Right renal pelvis (tissue), 4 donors: Measurements from ENCODE around the gene TLE7. TPM values are rescaled to one million over a fixed set of nuclear protein-coding genes. Genes with fewer than 3 reads are reported as not detected.

Source experiments
- DNase-seq, 4 donors: peaks; one replicate each; pipeline ENCODE4 v3.0.0-alpha.2; 2013; ENCODE audit warnings: low read depth in 4 of 4, low spot score in 3 of 4, missing footprints in 1 of 4
- polyA plus RNA-seq, 4 donors: library from polyadenylated mRNA; unstranded; fragments of 120-200 nt; gene quantifications; one replicate each; pipeline ENCODE4 v1.2.1, GENCODE V29; 2013; ENCODE audit not compliant: insufficient read length in 4 of 4

Gene TLE7
- polyA plus RNA-seq, 4 donors: 0.04 TPM; not detected in 3

DNA sequence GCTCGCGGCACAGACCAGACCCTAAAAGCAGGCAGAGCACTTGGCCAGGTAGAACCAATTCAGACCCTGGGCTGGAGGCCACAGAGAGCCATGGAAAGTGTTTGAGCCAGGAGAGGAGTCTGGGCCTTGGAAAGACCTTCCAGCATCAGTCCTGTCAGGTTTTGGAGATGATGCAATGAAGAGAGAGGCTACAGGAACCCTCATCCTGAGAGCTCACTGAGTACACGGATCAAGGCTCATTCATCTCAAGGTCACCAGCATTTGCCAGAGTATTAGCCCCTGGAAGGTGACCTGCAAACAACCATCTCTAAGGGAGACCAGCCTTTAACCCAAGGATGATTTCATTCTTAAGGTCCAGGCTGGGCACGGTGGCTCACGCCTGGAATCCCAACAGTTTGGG, 27.8 kb downstream of the TLE7 start:
- no peak for DNase-seq

DNA sequence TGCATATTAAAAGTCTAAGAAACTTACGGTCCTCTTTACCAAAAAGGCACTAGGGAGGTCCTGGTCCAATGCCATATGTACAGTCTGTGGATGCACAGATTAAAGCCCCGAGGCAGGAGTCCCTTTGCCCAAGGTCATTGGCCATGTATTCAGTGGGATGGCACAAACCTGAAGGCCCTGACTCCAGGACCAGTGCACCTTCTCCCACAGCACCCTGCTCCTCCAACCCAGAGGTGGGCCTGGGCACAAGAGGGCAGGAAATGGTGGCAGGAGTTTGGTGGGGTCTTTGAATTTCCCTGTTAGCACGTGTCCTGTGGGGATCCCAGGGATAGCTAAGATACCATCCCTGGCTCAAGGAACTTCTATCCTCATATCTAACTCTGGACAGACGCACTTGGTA, 28.5 kb downstream of the TLE7 start:
- DNase-seq: no peak

DNA sequence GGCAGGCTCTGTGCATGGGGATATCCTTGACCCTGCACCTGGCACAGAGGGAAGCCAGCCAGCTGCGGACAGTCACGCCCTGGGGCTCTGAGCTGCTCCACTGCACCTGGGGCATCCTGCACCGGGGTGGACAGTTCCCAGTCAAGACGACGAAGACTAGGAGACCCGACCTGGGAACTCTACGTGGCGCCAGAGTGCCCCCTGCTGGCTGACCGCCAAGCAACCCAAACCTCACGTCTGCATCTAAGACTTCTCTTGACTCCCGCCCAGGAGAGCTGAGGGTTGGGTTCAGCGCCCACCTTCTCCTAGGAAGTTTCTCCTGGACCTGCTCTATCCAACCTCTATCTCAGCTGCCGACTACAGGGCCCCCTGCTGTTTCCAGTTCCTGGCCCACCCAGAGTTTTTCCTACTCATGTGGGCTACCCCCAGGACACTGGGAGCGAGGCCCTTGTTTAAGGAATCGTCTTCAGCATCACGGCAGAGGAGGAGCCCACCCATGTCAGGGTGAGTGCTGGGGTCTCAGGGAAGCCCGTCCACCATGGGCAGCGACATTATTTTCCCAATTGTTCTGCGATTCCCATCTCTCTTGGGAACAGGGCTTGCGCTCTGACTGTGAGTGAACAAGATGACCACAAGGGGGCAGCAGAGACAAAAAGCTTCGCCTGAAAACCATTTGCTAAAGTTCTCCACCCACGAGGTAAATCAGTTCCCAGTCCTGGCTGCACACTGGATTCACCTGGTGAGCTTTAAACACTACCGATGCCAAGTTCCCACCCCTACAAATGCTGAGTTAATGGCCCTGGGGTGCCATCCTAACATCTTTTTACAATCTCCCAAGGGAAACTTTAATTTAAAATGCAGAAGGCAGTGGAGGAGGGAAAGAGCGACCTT, 29.3 kb downstream of the TLE7 start:
- peak; percentile 64 to 71 (median 64) for DNase-seq

GRCh38 chr16:71410146-71410545, 31.7 kb downstream of the TLE7 start:
- DNase-seq: no peak

GRCh38 chr16:71409011-71409775, 32.7 kb downstream of the TLE7 start:
- no peak for DNase-seq

DNA sequence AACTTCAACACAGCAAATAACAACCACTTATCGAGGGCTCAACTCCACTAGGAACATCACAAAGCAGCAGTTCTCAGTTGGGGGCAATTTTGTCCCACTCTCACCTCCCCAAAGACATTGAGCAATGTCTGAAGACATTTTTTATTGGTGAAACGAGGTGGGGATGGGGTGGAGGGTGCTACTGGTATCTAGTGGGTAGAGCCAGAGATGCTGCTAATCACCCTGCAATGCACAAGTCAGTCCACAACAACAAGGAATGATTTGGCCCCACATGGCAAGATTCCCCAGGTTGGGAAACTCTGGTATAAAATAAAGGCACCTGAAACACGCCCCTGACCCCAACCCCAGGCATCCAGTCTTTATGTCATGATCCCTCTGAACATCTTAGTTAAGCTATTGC, 33.3 kb downstream of the TLE7 start:
- DNase-seq: no peak

- no peak for DNase-seq
Observed at GRCh38 chr16:71407731-71408130, 34.1 kb downstream of the TLE7 start.

DNA sequence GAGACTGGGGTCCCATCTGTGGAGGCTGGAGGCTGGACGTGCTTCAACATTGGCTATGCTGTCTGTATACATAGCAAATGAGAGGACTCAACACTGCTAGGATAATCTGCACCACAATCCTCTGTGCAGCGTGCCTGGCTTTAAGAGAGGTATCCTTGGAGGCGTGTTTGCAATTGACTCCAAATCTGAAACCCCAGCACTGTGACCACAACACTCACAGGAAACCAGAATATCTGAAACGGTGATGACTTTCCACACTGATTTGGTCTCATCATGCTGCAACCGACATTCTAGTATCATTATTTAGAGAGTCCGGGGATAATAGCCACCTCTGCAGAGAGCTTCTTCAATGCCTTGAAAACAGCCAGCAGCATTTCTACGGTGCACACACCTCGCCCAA, 35.1 kb downstream of the TLE7 start:
- no peak for DNase-seq

DNA sequence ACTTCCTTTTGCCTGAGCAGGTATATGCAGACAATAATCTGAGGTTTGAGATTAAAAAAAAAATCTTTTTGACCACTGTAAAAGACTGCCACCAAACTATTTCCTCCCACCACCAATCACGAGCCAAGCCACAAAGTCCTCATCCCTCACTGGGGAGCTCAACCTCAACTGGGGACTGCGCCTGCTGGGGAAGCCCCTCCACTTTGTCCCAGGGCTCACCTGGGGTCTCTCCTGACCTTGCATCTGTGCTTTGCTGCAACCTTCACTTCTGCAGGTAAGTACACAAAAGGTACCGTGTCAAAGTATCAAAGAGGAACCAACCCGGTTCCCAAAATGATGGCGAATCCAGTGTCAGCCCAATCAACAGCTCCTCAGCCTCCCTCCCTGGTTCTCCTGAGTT, 35.5 kb downstream of the TLE7 start:
- DNase-seq: no peak

DNA sequence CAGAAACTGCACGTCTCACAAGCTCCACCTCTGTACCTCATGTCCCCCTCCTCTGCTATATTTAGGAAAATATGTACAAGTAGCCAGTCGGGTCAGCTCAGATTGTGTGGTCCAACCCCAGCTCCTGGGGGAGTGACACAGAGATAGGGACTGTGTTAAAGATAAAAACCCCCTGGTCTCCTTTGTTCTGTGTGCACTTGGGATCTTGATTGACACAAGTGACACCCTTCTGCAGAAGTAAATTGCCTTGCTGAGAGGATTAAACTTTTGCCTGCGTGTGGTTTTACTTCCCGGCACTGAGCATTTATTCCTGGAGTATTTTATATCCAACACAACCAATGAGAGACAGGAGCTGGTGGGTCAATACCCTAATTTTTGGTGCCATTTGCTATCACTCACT, 37.5 kb downstream of the TLE7 start:
- DNase-seq: no peak

- no peak for DNase-seq
Observed at GRCh38 chr16:71402674-71403073, 39.2 kb downstream of the TLE7 start.

DNA sequence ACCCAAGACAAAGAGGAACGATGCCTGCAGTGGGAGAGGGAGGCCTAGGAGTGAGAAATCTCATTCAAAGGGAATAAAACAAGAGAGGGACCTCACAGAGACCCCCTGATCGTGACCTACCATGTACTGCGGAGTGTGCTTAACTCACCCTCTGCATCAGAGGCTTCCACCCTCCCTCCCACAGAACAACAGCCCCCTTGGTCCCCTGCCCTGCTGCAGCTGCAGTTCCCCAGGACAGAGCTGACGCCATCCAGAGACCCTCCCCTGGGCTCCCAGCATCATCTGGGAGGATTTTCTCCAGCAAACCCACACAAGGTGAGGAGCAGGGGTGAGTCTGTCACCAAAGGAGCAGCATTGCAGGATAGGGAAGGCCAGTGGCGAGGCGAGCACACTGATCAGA, 39.8 kb downstream of the TLE7 start:
- no peak for DNase-seq

- DNase-seq: no peak
Observed at GRCh38 chr16:71399801-71400563, 41.9 kb downstream of the TLE7 start.

DNA sequence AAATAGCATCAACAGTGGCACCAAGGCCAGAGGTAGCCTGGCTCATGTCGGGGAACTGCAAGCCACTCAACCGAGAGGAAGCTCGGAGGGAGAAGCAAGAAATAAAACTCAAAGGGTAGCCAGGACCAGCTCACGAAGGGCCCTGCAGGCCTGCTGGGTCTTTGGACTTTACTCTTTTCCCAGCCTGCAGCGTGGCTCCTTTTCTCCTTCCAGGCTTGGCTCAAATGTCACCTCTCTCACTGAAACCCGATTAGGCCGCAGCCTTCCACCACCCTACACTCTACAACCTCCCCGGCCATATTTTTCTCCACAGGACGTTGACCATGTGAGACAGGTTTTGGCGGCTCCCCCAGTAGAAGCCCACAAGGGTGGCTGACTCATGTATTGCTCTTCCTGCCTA, 45.3 kb downstream of the TLE7 start:
- DNase-seq: no peak

DNA sequence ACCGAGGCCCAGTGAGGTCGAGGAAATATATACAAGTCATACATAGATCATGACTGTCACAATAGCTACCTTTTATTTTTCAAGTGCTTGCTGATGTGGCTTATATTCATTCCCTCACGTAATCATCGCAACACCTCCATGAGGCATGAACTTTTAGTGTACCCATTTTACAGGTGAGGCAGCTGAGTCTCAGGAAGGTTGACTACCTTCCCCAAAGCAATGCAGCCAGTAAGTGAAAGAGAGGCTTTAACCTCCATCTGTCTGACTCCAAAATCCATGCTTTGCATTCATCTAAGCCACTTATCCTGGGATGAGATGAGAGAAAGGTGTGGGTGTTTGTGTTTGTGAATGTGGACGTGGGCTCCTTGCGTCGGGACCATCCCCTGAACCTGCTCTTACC, 52.5 kb downstream of the TLE7 start:
- no peak for DNase-seq

DNA sequence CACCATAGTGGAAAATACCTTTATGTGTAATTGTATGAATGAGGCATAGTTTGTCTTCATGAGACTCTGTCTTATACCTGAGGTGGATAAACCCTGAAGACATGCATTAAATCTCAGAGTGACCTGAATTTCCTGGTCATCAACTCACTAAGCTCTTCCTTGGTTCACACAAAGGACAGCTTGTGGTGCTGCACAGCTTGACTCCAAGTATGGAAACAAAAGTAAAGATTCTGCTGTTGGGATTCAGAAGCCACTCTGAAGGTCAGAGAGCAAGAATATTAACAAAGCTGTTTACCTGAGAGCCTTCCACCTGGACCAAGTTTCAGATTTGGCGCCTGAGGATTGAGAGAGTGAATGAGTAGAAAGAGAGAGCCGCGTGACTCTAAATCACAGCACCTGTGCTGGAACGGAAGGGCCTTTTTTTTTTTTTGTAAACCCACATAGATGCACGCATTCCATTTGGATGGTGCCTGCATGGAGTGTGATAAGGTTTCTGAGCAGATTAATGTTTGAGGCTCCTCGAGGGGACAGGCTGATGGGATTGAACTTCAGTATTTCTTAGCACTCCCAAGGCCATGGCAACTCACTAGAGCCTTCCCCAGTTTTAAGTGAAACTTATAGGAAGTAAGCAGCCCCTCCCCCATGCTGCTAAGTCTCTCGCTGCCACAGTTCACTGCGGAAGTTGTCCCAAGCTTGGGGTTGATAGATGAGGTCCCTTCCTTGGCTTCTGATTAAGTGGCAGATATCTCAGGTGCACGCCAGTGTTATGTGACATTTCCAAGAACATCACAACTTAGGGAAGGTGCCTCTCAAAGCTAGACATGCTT, 54.6 kb downstream of the TLE7 start:
- no peak for DNase-seq

DNA sequence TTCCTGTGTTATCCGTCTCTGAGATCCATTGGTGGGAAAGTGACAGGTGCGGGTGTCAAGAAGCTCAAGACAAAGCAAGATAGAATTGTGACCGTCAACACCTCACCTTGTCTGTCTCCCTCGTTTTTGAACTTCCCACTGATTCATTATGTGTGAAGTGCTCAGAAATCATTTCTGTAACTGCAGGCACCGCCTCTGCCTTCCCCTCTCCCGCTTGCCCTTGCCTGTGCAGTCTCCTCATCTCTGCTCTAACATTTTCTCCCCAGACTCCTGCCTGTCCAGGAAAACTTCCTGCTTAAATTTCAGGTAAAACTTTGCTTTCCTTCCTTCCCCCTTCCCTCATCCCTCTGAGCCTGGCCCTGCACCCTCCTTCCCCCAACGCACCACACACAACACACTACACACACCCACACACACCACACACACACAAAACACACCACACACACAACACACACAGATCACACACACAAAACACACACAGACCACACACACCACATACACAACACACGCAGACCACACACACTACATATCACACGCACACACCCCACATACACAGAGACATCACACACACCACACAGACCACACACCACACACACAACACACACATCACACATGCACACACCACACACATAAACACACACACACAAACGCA, 57.7 kb downstream of the TLE7 start:
- DNase-seq: no peak

DNA sequence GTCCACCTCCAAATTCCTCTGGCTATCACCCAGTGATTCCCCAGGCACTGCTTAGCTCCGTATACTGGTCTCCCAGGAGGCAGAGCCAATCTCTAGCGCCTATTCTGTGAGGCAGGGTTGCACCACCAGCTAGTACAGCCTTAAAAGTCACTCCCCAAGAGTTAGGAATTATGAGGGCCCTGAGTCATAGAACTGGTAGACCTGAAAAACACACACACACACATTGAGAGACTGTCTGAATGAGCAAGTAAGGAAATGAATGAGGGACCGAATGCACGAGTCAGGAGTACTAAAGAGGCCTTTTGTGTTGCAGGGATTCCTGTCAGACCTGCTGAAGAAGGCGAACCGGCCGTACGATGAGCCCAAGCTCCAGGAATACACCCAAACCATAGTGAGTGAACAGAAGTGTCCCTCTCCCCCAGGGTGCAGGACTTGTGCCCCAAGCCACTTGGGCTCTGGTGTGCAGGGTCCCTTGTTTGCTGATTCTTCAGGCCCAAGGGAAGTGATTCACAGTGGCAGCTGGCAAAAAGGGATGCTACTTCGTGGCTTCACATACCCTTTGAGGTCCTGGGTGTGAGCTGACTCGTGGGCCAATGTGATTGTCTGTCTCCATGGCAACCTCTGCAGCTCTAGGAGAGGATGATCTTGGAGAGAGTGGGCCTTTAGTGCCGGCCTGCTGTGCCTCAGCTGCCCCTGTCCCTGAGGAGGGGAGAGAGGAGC, 58.6 kb downstream of the TLE7 start:
- no peak for DNase-seq

GRCh38 chr16:71380831-71381230, 61.0 kb downstream of the TLE7 start:
- no peak for DNase-seq
